GM12878 (cell line): ENCODE measurements around the gene RPL37. TPM values are rescaled to one million over a fixed set of nuclear protein-coding genes. Genes with fewer than 3 reads are reported as not detected.

ENCODE experiments used
- ATAC-seq: fragments of 200-7000 bp; cut with Tn5 transposase; 3 replicates; pipeline ENCODE4 v1.9.1; 2020; ENCODE audit warnings: mild to moderate bottlenecking, moderate library complexity
- BruUV-seq: library from RNA; stranded (reverse); fragments of 400-500 nt; replicated peaks from 2 replicates; lab custom pipeline; 2021; lab: Mats Ljungman, UMichigan
- CTCF ChIA-PET: fragments of 300-600 bp; sonication (Branson Sonifier 250); formaldehyde crosslinking; extraction: SDS; loops from one replicate; lab custom pipeline; 2021; ENCODE audit warnings: inconsistent platforms; lab: Yijun Ruan, JAX
- POLR2A ChIA-PET: fragments of 350-600 bp; formaldehyde crosslinking; extraction: SDS; loops from one replicate; lab custom pipeline; 2021; ENCODE audit warnings: inconsistent platforms; lab: Charles Lee
- RAD21 ChIA-PET: fragments of 300-600 bp; sonication (Branson Sonifier 250); formaldehyde crosslinking; loops from one replicate; lab custom pipeline; 2023; ENCODE audit warnings: antibody characterized with exemption; ENCODE audit not compliant: unreplicated experiment; lab: Charles Lee
- SMC1A ChIA-PET: fragments of 300-600 bp; sonication (Branson Sonifier 250); formaldehyde crosslinking; loops from one replicate; lab custom pipeline; 2023; ENCODE audit not compliant: unreplicated experiment, uncharacterized antibody; lab: Charles Lee
- DNase-seq: peaks from one replicate; pipeline ENCODE4 v3.0.0-alpha.2; 2011; ENCODE audit warnings: low read depth, low spot score
- FAIRE-seq: peaks from 3 replicates; lab custom pipeline; 2011; peaks lifted over from hg19 to GRCh38; lab: Jason Lieb, UNC
- H2AFZ ChIP-seq: 2 replicates; pipeline ENCODE4 v1.6.0; 2011; ENCODE audit warnings: low read depth, low read length, control low read depth; ENCODE audit not compliant: control insufficient read depth
- H3K27ac ChIP-seq: 2 replicates; pipeline ENCODE4 v1.5.1; 2011; ENCODE audit warnings: control low read depth; ENCODE audit not compliant: control insufficient read depth, insufficient read depth
- H3K27me3 ChIP-seq, 2 experiments: replicated peaks in 1 of 2; 2 replicates each; pipeline versions ENCODE4 v1.6.0 to v1.6.1; 2011; ENCODE audit warnings: low read length in 1 of 2; ENCODE audit not compliant: control insufficient read depth in 2 of 2, insufficient read depth in 2 of 2
- H3K36me3 ChIP-seq, 2 experiments: 2 replicates each; pipeline ENCODE4 v1.5.1; 2011; ENCODE audit warnings: low read length in 1 of 2; ENCODE audit not compliant: control insufficient read depth in 2 of 2, insufficient read depth in 2 of 2
- H3K4me1 ChIP-seq: 2 replicates; pipeline ENCODE4 v1.6.1; 2011; ENCODE audit warnings: mild to moderate bottlenecking, low read length, moderate library complexity, mixed read lengths; ENCODE audit not compliant: control insufficient read depth, insufficient read depth
- H3K4me2 ChIP-seq: 2 replicates; pipeline ENCODE4 v1.6.0; 2011; ENCODE audit warnings: control low read depth; ENCODE audit not compliant: control insufficient read depth, insufficient read depth
- H3K4me3 ChIP-seq: fragments of 200-600 bp; sonication (generic); 2 replicates; pipeline ENCODE4 v1.5.1; 2016
- H3K79me2 ChIP-seq: 2 replicates; pipeline ENCODE4 v1.6.0; 2011; ENCODE audit warnings: low read length; ENCODE audit not compliant: control insufficient read depth, insufficient read depth
- H3K9ac ChIP-seq: 2 replicates; pipeline ENCODE4 v1.8.0; 2011; ENCODE audit warnings: low read length, control low read depth, mixed read lengths; ENCODE audit not compliant: control insufficient read depth, insufficient read depth
- H3K9me3 ChIP-seq: replicated peaks from 3 replicates; pipeline ENCODE4 v1.5.1; 2011; ENCODE audit warnings: mild to moderate bottlenecking, low read length; ENCODE audit not compliant: control insufficient read depth, insufficient read depth
- H4K20me1 ChIP-seq: 2 replicates; pipeline ENCODE4 v1.6.0; 2011; ENCODE audit not compliant: control insufficient read depth, insufficient read depth
- CEBPZ ChIP-seq: fragments of 150-350 bp; IDR thresholded peaks from 2 replicates; pipeline ENCODE4 v1.6.1; 2016; ENCODE audit warnings: low read depth, low read length
- DPF2 ChIP-seq: fragments of 450-650 bp; IDR thresholded peaks from 2 replicates; pipeline ENCODE4 v1.6.1; 2017; ENCODE audit warnings: mild to moderate bottlenecking
- E4F1 ChIP-seq: fragments of 450-650 bp; IDR thresholded peaks from 2 replicates; pipeline ENCODE4 v1.6.1; 2018; ENCODE audit warnings: borderline replicate concordance, mild to moderate bottlenecking; ENCODE audit not compliant: partially characterized antibody
- EED ChIP-seq: sonication (generic); IDR thresholded peaks from 2 replicates; pipeline ENCODE4 v1.6.1; 2016; ENCODE audit warnings: antibody characterized with exemption, low read depth
- EGR1 ChIP-seq, 2 experiments: IDR thresholded peaks; 1 replicate in 1 of 2; 2 replicates in 1 of 2; pipeline ENCODE4 v1.6.1; 2011 to 2012; ENCODE audit warnings: low read depth in 2 of 2, low read length in 2 of 2, borderline replicate concordance in 1 of 2, mild to moderate bottlenecking in 1 of 2, moderate library complexity in 1 of 2
- ELK1 ChIP-seq: IDR thresholded peaks from 2 replicates; pipeline ENCODE4 v1.6.1; 2012; ENCODE audit warnings: low read depth, low read length, improper control_type of control experiment
- MAX ChIP-seq: IDR thresholded peaks from 2 replicates; pipeline ENCODE4 v1.6.1; 2012; ENCODE audit warnings: low read depth, low read length, improper control_type of control experiment
- MXI1 ChIP-seq: fragments of 150-350 bp; IDR thresholded peaks from 2 replicates; pipeline ENCODE4 v1.6.1; 2011; ENCODE audit warnings: low read depth, mild to moderate bottlenecking, inconsistent platforms, low read length, improper control_type of control experiment
- SRF ChIP-seq, 2 experiments: IDR thresholded peaks; 2 replicates each; pipeline ENCODE4 v1.6.1; 2011; ENCODE audit warnings: low read depth in 2 of 2, low read length in 2 of 2, mild to moderate bottlenecking in 1 of 2, moderate library complexity in 1 of 2
- TCF3 ChIP-seq: IDR thresholded peaks from 2 replicates; pipeline ENCODE4 v1.6.1; 2012; ENCODE audit warnings: low read depth, mild to moderate bottlenecking, low read length, borderline replicate concordance; ENCODE audit not compliant: insufficient read depth
- WGBS: methylation state at CpG from one replicate; pipeline ENCODE4 v1.1.6; 2016; ENCODE audit warnings: low lambda C conversion rate; ENCODE audit not compliant: insufficient replicate concordance, insufficient coverage; ENCODE audit errors: missing lambda C conversion rate; 5-methylcytosine and 5-hydroxymethylcytosine counted together
- in situ Hi-C: fragments of 300-500 bp; cut with MboI; formaldehyde crosslinking; loops from 9 replicates; pipeline ENCODE4 v1.14.3; 2018; ENCODE audit warnings: mixed read lengths
- intact Hi-C: fragments of 100-400 bp; cut with micrococcal nuclease; formaldehyde crosslinking; loops from one replicate; pipeline ENCODE4 v1.14.2; 2022; ENCODE audit not compliant: unreplicated experiment
- polyA plus RNA-seq, 11 experiments: library from polyadenylated mRNA; depleted of rRNA in 4 of 11; unstranded in 6 of 11; stranded (reverse) in 5 of 11; fragments of >200 nt; fragmentation: Nextera tagmentation in 4 of 11; fragmentation: Illumina TruSeq in 1 of 11; extraction: Ambion mirVana in 4 of 11; extraction: Trizol in 1 of 11; gene quantifications; 1 replicate in 1 of 11; 2 replicates in 10 of 11; pipeline versions ENCODE4 v1.2.1 to v1.2.3, GENCODE V29; 2011 to 2016; ENCODE audit warnings: inconsistent platforms in 2 of 11, missing spikeins in 2 of 11, low read depth in 1 of 11
- total RNA-seq, 4 experiments: library from RNA; depleted of rRNA in 3 of 4; stranded (reverse); fragments of >200 nt in 3 of 4; fragmentation: Illumina TruSeq in 1 of 4; extraction: Trizol in 1 of 4; gene quantifications; 2 replicates each; pipeline versions ENCODE4 v1.2.1 to v1.2.3, GENCODE V29; 2013 to 2021

Gene RPL37
- total and polyA plus RNA-seq, 10 of the 15 experiments (the other 5 are each of a cell fraction or from before 2014, with no cell fraction given): 1,697 to 6,216 (median 3,013) TPM

- DNase-seq: no peak
- SMC1A ChIA-PET: no interaction called here
- RAD21 ChIA-PET: no interaction called here
- no peak overlapping the region for H3K27ac ChIP-seq
- no peak overlapping the region for H3K4me2 ChIP-seq
- H3K36me3 ChIP-seq: no peaks in the 10 kb centered on the region
- ATAC-seq: peak; percentile 27; the same call in 1 of the 3 replicates
- no peaks in the 10 kb centered on the region for H3K79me2 ChIP-seq
- POLR2A ChIA-PET: no interaction called here
- no peak for FAIRE-seq
- in situ Hi-C loops: no loop called here
- TF ChIP-seq EGR1 (IDR thresholded peaks at IDR 0.05; ENCODE audit: borderline replicate concordance in 1 of 2, low read depth in 2 of 2, low read length in 2 of 2) (no peak), SRF (IDR thresholded peaks at IDR 0.05; ENCODE audit: low read depth in 2 of 2, low read length in 2 of 2) (no peak), TCF3 (no peak), E4F1 (no peak), EED (no peak), MXI1 (no peak), ELK1 (no peak), CEBPZ (no peak), DPF2 (no peak), MAX (no peak)
- 53% methylated on average over 2 of the region's 2 CpGs for WGBS
- intact Hi-C loops: no loop called here
- no TSS peak for BruUV-seq
- CTCF ChIA-PET: no interaction called here
- H3K4me3 ChIP-seq: no peak overlapping the region
- H3K9ac ChIP-seq: no peak overlapping the region
- no peak overlapping the region for H2AFZ ChIP-seq
- H3K9me3 ChIP-seq: no peaks in the 10 kb centered on the region
- no peaks in the 10 kb centered on the region for H4K20me1 ChIP-seq
- no peaks in the 10 kb centered on the region for H3K4me1 ChIP-seq
- no peaks in the 10 kb centered on the region for H3K27me3 ChIP-seq
Measured at GRCh38 chr5:40813698-40814281, 21.2 kb downstream of the RPL37 start.
